ENCODE data around the gene CTNNA3.

The CTNNA3 gene

GRCh38 chr10:67119651-67120050, 576.3 kb downstream of the CTNNA3 start:
- H3K27me3 ChIP-seq (replicated peaks in 2 of 5; ENCODE audit: control insufficient read depth in 4 of 5, insufficient read depth in 5 of 5, low read length in 4 of 5), result no peaks in the 10 kb centered on the region
- H3K4me3 ChIP-seq (ENCODE audit: control insufficient read depth in 1 of 7, extremely low read depth in 1 of 7, insufficient read depth in 4 of 7, low read depth in 2 of 7, low read length in 6 of 7), result no peak overlapping the region
- H3K36me3 ChIP-seq (ENCODE audit: control insufficient read depth in 4 of 4, insufficient read depth in 4 of 4, low read length in 3 of 4), result no peaks in the 10 kb centered on the region
- DNase-seq, result no peak
- no peaks in the 10 kb centered on the region for H3K4me1 ChIP-seq (ENCODE audit: control extremely low read depth in 1 of 4, control insufficient read depth in 4 of 4, insufficient read depth in 4 of 4, low read length in 3 of 4)
- CTCF ChIA-PET, result no interaction called here
- POLR2A ChIA-PET, result no interaction called here
- no peak overlapping the region for H3K27ac ChIP-seq (ENCODE audit: insufficient read depth in 1 of 2, low read depth in 1 of 2, low read length in 2 of 2, poor library complexity in 1 of 2, severe bottlenecking in 2 of 2)
- no CpG with 5 or more reads among the region's 1 CpG for WGBS (ENCODE audit: insufficient coverage)
- H3K9me3 ChIP-seq (ENCODE audit: control extremely low read depth in 1 of 5, control insufficient read depth in 4 of 5, insufficient read depth in 2 of 5, low read depth in 1 of 5, low read length in 4 of 5), result no peaks in the 10 kb centered on the region

GRCh38 chr10:67115972-67116371, 580.0 kb downstream of the CTNNA3 start:
- no peaks in the 10 kb centered on the region for H3K4me1 ChIP-seq (ENCODE audit: control extremely low read depth in 1 of 4, control insufficient read depth in 4 of 4, insufficient read depth in 4 of 4, low read length in 3 of 4)
- no peak overlapping the region for H3K27ac ChIP-seq (ENCODE audit: insufficient read depth in 1 of 2, low read depth in 1 of 2, low read length in 2 of 2, poor library complexity in 1 of 2, severe bottlenecking in 2 of 2)
- WGBS (ENCODE audit: insufficient coverage), result no CpG with 5 or more reads among the region's 1 CpG
- H3K27me3 ChIP-seq (replicated peaks in 2 of 5; ENCODE audit: control insufficient read depth in 4 of 5, insufficient read depth in 5 of 5, low read length in 4 of 5), result no peaks in the 10 kb centered on the region
- CTCF ChIA-PET, result no interaction called here
- H3K4me3 ChIP-seq (ENCODE audit: control insufficient read depth in 1 of 7, extremely low read depth in 1 of 7, insufficient read depth in 4 of 7, low read depth in 2 of 7, low read length in 6 of 7), result no peak overlapping the region
- POLR2A ChIA-PET, result no interaction called here
- DNase-seq, result no peak
- H3K36me3 ChIP-seq (ENCODE audit: control insufficient read depth in 4 of 4, insufficient read depth in 4 of 4, low read length in 3 of 4), result no peaks in the 10 kb centered on the region
- H3K9me3 ChIP-seq (ENCODE audit: control extremely low read depth in 1 of 5, control insufficient read depth in 4 of 5, insufficient read depth in 2 of 5, low read depth in 1 of 5, low read length in 4 of 5), result no peaks in the 10 kb centered on the region

DNA sequence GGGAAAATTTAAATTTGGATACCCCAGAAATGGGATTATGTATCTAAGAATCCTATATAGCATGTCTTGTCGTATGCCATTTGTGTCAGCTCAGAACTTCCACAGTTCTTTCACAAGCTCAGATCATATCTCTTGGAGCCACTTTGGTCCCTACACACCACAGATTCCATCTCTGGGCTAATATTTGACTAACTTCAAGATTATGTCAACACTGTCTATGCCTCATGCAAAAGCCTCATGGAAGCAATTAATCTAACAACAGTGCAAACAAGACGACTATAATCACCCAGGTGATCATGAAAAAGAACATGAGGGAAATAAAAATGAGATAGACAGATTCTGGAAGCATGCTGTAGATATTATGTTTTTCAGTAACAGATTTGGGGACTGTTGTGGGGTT, 581.0 kb downstream of the CTNNA3 start:
- POLR2A ChIA-PET, result no interaction called here
- WGBS (ENCODE audit: insufficient coverage), result 95% methylated on average over 2 of the region's 2 CpGs
- CTCF ChIA-PET, result no interaction called here
- Histone ChIP-seq H3K36me3 (ENCODE audit: control insufficient read depth in 4 of 4, insufficient read depth in 4 of 4, low read length in 3 of 4) (no peaks in the 10 kb centered on the region), H3K27ac (ENCODE audit: insufficient read depth in 1 of 2, low read depth in 1 of 2, low read length in 2 of 2, poor library complexity in 1 of 2, severe bottlenecking in 2 of 2) (no peak overlapping the region), H3K4me1 (ENCODE audit: control extremely low read depth in 1 of 4, control insufficient read depth in 4 of 4, insufficient read depth in 4 of 4, low read length in 3 of 4) (no peaks in the 10 kb centered on the region), H3K9me3 (ENCODE audit: control extremely low read depth in 1 of 5, control insufficient read depth in 4 of 5, insufficient read depth in 2 of 5, low read depth in 1 of 5, low read length in 4 of 5) (no peaks in the 10 kb centered on the region), H3K4me3 (ENCODE audit: control insufficient read depth in 1 of 7, extremely low read depth in 1 of 7, insufficient read depth in 4 of 7, low read depth in 2 of 7, low read length in 6 of 7) (no peak overlapping the region), H3K27me3 (replicated peaks in 2 of 5; ENCODE audit: control insufficient read depth in 4 of 5, insufficient read depth in 5 of 5, low read length in 4 of 5) (no peaks in the 10 kb centered on the region)
- no peak for DNase-seq

DNA sequence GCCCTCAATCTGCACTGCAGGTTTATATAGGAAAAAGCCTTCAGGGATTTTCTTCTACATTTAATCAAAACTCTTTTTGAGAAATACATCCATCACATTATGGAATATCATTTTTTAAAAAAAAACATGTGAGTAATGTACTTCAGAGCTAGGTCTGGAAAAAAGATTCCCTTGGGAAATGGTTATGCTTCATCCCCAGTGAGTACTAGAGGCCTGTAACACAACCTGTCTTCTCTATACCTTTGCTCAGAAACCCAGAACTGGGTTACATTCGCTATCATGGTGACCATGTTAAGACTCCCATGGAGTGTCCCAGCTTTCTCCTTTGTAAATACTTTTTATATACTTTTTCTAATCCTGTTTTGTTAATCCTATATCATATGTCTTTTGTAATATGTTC, 583.2 kb downstream of the CTNNA3 start:
- H3K36me3 ChIP-seq (ENCODE audit: control insufficient read depth in 4 of 4, insufficient read depth in 4 of 4, low read length in 3 of 4), result no peaks in the 10 kb centered on the region
- no peaks in the 10 kb centered on the region for H3K27me3 ChIP-seq (replicated peaks in 2 of 5; ENCODE audit: control insufficient read depth in 4 of 5, insufficient read depth in 5 of 5, low read length in 4 of 5)
- ChIA-PET CTCF (no interaction called here), POLR2A (no interaction called here)
- WGBS (ENCODE audit: insufficient coverage), result no CpG with 5 or more reads among the region's 1 CpG
- no peaks in the 10 kb centered on the region for H3K9me3 ChIP-seq (ENCODE audit: control extremely low read depth in 1 of 5, control insufficient read depth in 4 of 5, insufficient read depth in 2 of 5, low read depth in 1 of 5, low read length in 4 of 5)
- H3K27ac ChIP-seq (ENCODE audit: insufficient read depth in 1 of 2, low read depth in 1 of 2, low read length in 2 of 2, poor library complexity in 1 of 2, severe bottlenecking in 2 of 2), result no peak overlapping the region
- no peak for DNase-seq
- H3K4me3 ChIP-seq (ENCODE audit: control insufficient read depth in 1 of 7, extremely low read depth in 1 of 7, insufficient read depth in 4 of 7, low read depth in 2 of 7, low read length in 6 of 7), result no peak overlapping the region
- H3K4me1 ChIP-seq (ENCODE audit: control extremely low read depth in 1 of 4, control insufficient read depth in 4 of 4, insufficient read depth in 4 of 4, low read length in 3 of 4), result no peaks in the 10 kb centered on the region

DNA sequence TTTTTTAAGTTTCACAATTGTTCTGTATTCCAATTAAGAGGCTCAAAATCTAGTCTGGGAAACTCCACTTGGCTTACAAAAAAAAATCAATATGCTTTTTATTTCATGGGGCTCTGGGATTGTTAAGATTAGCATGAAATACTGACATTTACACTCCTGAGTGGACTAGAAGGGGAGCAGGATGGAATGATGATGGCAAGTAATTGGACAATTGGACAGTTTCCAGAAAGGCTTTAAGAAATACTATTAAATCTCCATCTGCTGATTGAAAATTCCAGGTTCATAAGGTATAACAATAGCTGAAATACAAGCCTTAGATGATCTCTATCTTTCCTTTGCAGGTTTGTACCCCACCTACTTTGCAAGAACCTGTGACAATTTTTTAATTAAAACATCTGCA, 585.7 kb downstream of the CTNNA3 start:
- DNase-seq, result no peak
- Histone ChIP-seq H3K36me3 (ENCODE audit: control insufficient read depth in 4 of 4, insufficient read depth in 4 of 4, low read length in 3 of 4) (no peaks in the 10 kb centered on the region), H3K27me3 (replicated peaks in 2 of 5; ENCODE audit: control insufficient read depth in 4 of 5, insufficient read depth in 5 of 5, low read length in 4 of 5) (no peaks in the 10 kb centered on the region), H3K4me1 (ENCODE audit: control extremely low read depth in 1 of 4, control insufficient read depth in 4 of 4, insufficient read depth in 4 of 4, low read length in 3 of 4) (no peaks in the 10 kb centered on the region), H3K9me3 (ENCODE audit: control extremely low read depth in 1 of 5, control insufficient read depth in 4 of 5, insufficient read depth in 2 of 5, low read depth in 1 of 5, low read length in 4 of 5) (no peaks in the 10 kb centered on the region), H3K4me3 (ENCODE audit: control insufficient read depth in 1 of 7, extremely low read depth in 1 of 7, insufficient read depth in 4 of 7, low read depth in 2 of 7, low read length in 6 of 7) (no peak overlapping the region), H3K27ac (ENCODE audit: insufficient read depth in 1 of 2, low read depth in 1 of 2, low read length in 2 of 2, poor library complexity in 1 of 2, severe bottlenecking in 2 of 2) (no peak overlapping the region)
- ChIA-PET CTCF (no interaction called here), POLR2A (no interaction called here)

DNA sequence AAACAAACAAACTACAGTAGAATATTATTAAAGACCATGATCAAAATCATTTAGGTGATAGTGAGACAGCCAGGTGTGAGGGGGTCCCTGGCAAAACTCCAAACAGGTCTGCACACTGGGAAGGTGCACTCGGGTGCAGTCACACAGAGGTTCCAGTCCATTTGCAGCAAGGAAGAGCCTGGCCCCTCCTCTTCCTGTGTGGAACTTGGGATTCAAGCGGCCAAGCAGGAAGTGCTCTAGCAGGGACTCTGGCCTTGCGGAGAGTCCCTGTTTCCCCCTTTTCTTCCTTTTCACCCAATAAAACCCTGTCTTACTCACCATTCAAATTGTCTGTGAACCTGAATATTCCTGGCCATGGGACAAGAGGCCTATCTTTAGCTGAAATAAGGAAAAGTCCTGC, 588.3 kb downstream of the CTNNA3 start:
- no peaks in the 10 kb centered on the region for H3K36me3 ChIP-seq (ENCODE audit: control insufficient read depth in 4 of 4, insufficient read depth in 4 of 4, low read length in 3 of 4)
- WGBS (ENCODE audit: insufficient coverage), result 100% methylated on average over 3 of the region's 3 CpGs
- no peak overlapping the region for H3K27ac ChIP-seq (ENCODE audit: insufficient read depth in 1 of 2, low read depth in 1 of 2, low read length in 2 of 2, poor library complexity in 1 of 2, severe bottlenecking in 2 of 2)
- DNase-seq, result no peak
- no peaks in the 10 kb centered on the region for H3K4me1 ChIP-seq (ENCODE audit: control extremely low read depth in 1 of 4, control insufficient read depth in 4 of 4, insufficient read depth in 4 of 4, low read length in 3 of 4)
- no peaks in the 10 kb centered on the region for H3K9me3 ChIP-seq (ENCODE audit: control extremely low read depth in 1 of 5, control insufficient read depth in 4 of 5, insufficient read depth in 2 of 5, low read depth in 1 of 5, low read length in 4 of 5)
- no peak overlapping the region for H3K4me3 ChIP-seq (ENCODE audit: control insufficient read depth in 1 of 7, extremely low read depth in 1 of 7, insufficient read depth in 4 of 7, low read depth in 2 of 7, low read length in 6 of 7)
- POLR2A ChIA-PET, result no interaction called here
- CTCF ChIA-PET, result no interaction called here
- H3K27me3 ChIP-seq (replicated peaks in 2 of 5; ENCODE audit: control insufficient read depth in 4 of 5, insufficient read depth in 5 of 5, low read length in 4 of 5), result no peaks in the 10 kb centered on the region

DNA sequence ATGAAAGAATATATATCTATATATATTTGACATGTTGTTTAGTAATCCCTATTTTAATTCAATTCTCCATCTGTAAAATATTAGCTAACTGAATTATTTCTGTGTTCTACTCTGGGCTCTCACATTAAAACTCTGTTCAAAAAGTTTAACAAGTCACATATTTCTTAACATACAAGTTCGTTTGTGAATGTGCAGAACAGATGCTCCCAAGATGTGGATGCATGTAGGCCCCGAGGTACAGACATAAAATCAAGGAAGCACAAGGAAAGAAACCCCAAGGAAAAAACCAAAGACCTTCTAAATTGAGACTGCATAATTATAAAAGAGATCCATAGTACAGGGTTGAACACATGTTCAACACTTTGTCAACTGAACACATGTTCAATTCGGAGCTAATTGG, 595.0 kb downstream of the CTNNA3 start:
- DNase-seq, result no peak
- WGBS (ENCODE audit: insufficient coverage), result 89% methylated on average over 2 of the region's 3 CpGs
- CTCF ChIA-PET, result no interaction called here

DNA sequence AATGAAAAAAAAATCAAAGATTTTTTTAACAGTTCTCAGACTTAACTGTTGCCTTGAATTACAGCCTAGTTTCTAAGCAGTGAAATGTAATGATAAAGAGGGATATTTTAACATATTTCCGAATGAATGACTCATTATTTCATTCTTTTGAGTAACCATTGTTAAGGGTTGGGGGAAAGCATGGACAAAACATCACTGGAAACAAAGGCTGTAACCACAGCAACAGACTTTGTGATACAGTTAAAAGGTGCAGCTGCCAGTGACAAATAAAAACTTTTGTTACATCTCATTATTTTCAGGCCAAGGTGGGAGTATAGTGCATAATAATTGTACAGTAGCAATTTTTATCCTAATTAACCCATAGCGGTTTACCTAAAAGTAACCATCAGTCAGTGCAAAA, 597.5 kb downstream of the CTNNA3 start:
- no peak overlapping the region for H3K27ac ChIP-seq (ENCODE audit: insufficient read depth in 1 of 2, low read depth in 1 of 2, low read length in 2 of 2, poor library complexity in 1 of 2, severe bottlenecking in 2 of 2)
- no peak overlapping the region for H3K4me3 ChIP-seq (ENCODE audit: control insufficient read depth in 1 of 7, extremely low read depth in 1 of 7, insufficient read depth in 4 of 7, low read depth in 2 of 7, low read length in 6 of 7)
- no peaks in the 10 kb centered on the region for H3K27me3 ChIP-seq (replicated peaks in 2 of 5; ENCODE audit: control insufficient read depth in 4 of 5, insufficient read depth in 5 of 5, low read length in 4 of 5)
- ChIA-PET POLR2A (no interaction called here), CTCF (no interaction called here)
- no peaks in the 10 kb centered on the region for H3K9me3 ChIP-seq (ENCODE audit: control extremely low read depth in 1 of 5, control insufficient read depth in 4 of 5, insufficient read depth in 2 of 5, low read depth in 1 of 5, low read length in 4 of 5)
- H3K36me3 ChIP-seq (ENCODE audit: control insufficient read depth in 4 of 4, insufficient read depth in 4 of 4, low read length in 3 of 4), result no peaks in the 10 kb centered on the region
- no peaks in the 10 kb centered on the region for H3K4me1 ChIP-seq (ENCODE audit: control extremely low read depth in 1 of 4, control insufficient read depth in 4 of 4, insufficient read depth in 4 of 4, low read length in 3 of 4)
- no CpG with 5 or more reads among the region's 2 CpGs for WGBS (ENCODE audit: insufficient coverage)
- no peak for DNase-seq

More for the DNA sequence above, 595.0 kb downstream of the CTNNA3 start:
- Histone ChIP-seq H3K36me3 (ENCODE audit: control insufficient read depth in 4 of 4, insufficient read depth in 4 of 4, low read length in 3 of 4) (no peaks in the 10 kb centered on the region), H3K9me3 (ENCODE audit: control extremely low read depth in 1 of 5, control insufficient read depth in 4 of 5, insufficient read depth in 2 of 5, low read depth in 1 of 5, low read length in 4 of 5) (no peaks in the 10 kb centered on the region), H3K4me1 (ENCODE audit: control extremely low read depth in 1 of 4, control insufficient read depth in 4 of 4, insufficient read depth in 4 of 4, low read length in 3 of 4) (no peaks in the 10 kb centered on the region), H3K27ac (ENCODE audit: insufficient read depth in 1 of 2, low read depth in 1 of 2, low read length in 2 of 2, poor library complexity in 1 of 2, severe bottlenecking in 2 of 2) (no peak overlapping the region), H3K27me3 (replicated peaks in 2 of 5; ENCODE audit: control insufficient read depth in 4 of 5, insufficient read depth in 5 of 5, low read length in 4 of 5) (no peaks in the 10 kb centered on the region), H3K4me3 (ENCODE audit: control insufficient read depth in 1 of 7, extremely low read depth in 1 of 7, insufficient read depth in 4 of 7, low read depth in 2 of 7, low read length in 6 of 7) (no peak overlapping the region)
- POLR2A ChIA-PET, result no interaction called here
